ENCODE results near the gene CD200R1. TPM values are rescaled to one million over a fixed set of nuclear protein-coding genes. Genes with fewer than 3 reads are reported as not detected.

CD200R1 gene, protein sequence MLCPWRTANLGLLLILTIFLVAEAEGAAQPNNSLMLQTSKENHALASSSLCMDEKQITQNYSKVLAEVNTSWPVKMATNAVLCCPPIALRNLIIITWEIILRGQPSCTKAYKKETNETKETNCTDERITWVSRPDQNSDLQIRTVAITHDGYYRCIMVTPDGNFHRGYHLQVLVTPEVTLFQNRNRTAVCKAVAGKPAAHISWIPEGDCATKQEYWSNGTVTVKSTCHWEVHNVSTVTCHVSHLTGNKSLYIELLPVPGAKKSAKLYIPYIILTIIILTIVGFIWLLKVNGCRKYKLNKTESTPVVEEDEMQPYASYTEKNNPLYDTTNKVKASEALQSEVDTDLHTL
- total RNA-seq = 1 to 10 TPM; 3.0 to 7.3 (median 6.2) TPM

DNA sequence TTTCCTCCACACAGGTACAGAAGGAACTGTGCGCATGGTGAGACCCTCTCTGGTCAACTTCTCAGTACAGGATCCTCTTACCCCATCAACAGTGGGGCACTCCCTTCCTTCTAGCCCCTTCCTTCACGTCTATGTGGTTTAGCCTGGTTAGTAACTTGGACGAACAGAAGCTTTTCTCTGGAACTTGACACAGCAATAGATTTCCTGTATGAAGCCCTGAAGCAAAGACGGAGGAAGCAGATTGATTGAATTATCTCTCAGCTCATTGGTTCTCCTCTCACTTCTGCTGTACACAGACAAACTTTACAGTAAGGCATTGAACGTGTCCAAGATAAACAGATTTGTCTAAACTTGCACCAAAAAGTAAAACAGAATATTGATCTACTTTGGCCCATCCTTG lies at the start of gene CD200R1:
TSS of gene CD200R1 (minus strand) at position 210 of the 400 bp plus-strand sequence. CDS start 246 bp downstream, outside the sequence.
- TF ChIP-seq, protein P1, sequence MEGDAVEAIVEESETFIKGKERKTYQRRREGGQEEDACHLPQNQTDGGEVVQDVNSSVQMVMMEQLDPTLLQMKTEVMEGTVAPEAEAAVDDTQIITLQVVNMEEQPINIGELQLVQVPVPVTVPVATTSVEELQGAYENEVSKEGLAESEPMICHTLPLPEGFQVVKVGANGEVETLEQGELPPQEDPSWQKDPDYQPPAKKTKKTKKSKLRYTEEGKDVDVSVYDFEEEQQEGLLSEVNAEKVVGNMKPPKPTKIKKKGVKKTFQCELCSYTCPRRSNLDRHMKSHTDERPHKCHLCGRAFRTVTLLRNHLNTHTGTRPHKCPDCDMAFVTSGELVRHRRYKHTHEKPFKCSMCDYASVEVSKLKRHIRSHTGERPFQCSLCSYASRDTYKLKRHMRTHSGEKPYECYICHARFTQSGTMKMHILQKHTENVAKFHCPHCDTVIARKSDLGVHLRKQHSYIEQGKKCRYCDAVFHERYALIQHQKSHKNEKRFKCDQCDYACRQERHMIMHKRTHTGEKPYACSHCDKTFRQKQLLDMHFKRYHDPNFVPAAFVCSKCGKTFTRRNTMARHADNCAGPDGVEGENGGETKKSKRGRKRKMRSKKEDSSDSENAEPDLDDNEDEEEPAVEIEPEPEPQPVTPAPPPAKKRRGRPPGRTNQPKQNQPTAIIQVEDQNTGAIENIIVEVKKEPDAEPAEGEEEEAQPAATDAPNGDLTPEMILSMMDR (IDR thresholded peaks at IDR 0.05; ENCODE audit: low read depth) = no peak

DNA sequence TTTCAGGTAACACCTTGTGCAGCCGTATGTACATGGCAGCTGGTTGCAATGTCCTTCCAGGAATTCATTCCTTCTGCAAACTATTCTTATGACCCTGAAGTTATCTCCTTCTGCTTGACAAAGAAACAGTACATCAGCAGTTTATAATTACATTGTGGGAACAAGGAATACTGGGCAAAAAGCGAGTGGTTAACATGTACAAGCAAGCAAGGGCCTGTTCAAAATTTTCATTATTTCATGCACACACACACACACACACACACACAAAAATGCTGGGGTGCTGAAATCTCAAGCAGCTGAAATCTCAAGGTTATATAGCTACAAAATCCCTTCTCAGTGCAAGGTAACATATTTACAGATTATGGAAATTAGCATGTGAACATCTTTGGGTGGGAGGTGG lies 46.6 kb upstream of the CD200R1 start:
- TF ChIP-seq, protein P1 (IDR thresholded peaks at IDR 0.05; ENCODE audit: low read depth) = no peak

DNA sequence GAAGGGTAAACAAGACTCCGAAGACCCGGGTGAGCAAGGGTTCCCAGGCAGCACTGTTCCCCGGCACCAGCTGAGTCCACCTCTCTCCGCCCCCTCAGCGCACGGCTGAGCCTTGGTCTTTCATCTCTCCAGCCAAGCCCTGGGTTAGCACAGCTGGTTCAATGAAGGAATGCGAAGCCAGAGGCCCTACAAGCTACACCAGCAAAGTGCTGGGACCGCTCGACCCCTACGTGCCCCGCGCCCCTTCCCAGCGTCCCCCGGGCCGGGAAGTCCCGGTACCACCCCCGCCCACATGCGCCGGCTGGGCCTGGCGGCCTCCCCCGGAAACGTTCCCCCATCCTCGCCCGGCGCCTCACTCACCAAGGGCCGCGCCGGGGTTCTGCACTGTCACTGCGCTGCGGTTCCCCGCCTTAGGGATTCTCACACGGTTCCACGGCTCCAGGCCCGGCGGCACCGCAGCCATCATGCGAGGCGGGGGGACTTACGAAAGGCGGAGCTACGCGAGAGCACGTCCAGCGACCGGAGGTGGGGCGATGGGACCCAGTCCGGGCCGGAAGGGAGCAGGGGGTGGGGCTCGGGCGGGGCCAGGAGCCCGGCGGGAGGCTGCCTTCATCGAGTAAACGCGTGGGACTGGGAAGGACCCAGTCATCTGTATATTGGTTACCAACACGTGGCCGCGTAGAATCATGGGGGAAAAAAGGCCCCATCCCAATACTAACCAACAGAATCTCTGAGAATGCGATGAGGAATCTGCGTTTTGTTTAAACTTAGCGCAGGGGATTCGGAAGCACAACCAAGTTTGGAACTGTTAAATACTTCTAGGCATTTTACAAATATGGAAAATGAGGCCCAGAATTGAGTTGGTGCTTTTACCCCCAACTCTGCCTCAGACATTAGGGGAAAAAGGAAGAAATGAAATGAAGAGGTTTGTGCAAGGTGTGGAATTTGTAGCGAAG lies 44.6 kb upstream of the CD200R1 start:
- TF ChIP-seq, protein P1 (IDR thresholded peaks at IDR 0.05; ENCODE audit: low read depth) = no peak

DNA sequence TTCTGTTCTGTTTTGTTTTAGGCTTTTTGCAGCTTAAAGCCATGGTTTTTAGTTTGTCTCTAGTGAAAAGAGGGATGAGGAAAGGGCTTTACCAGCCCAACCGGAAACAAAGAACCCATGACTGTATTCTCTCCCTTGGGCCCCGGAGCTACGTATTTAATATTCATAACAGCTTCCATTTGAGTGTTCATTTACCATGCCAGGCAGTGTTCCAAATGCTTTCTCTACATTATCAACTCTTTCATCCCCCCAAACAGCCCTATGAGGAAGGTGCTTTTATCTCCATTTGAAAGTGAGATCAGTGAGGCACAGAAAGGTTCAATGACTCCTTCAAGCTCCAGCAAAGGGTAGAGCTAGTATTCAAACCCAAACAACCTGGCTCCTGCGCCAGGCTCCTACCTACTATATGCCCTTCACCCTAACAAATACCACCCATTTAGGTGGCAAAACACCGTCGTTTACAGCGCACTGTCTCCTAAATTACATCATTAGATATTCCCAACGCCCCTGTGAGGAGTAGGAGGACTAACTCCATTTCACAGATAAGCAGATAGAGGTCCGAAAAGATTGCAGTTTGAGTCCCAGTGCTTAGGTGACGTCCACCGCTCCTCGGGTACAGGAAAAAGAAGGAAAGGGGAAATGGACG lies 43.8 kb upstream of the CD200R1 start:
- TF ChIP-seq, protein P1 (IDR thresholded peaks at IDR 0.05; ENCODE audit: low read depth) = no peak

DNA sequence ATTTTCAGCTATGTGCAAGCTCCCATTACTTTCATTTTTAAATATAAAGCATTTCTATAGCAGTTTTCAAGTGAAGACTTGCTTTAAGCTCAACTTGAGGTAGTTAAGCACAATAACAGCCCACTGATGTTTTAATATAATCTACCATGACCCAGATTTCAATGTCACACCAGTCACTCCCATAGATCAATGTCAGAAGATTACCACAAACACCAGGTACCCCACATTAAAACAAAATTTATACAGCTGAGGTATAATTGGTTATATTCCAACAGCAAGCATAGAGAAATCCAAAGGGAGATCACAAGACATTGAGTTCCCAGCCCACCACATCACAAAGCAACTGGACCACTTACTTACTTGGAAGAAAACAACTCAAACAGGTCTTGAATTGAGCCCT lies 38.7 kb upstream of the CD200R1 start:
- TF ChIP-seq, protein P1 (IDR thresholded peaks at IDR 0.05; ENCODE audit: low read depth) = no peak

DNA sequence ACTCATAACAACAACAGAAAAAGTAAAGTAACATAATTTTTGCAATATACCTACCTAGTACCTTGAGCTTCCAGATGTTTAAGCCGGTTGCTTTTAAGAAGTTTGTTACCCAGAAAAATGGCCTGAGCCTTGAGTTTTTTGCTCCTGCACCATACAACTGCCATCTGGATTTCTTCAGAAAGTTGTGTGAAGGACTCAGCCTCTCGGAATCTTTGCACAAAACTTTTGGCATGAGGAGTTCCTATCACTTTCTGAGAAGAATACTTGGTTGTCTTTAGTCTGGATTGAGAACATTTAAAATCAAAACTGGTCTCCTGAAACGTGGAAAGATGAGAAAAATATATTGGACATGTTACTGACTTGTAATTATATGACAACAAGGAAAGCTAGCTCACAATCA lies 33.2 kb upstream of the CD200R1 start:
- TF ChIP-seq, protein P1 (IDR thresholded peaks at IDR 0.05; ENCODE audit: low read depth) = no peak
